ENCODE results near the gene COQ5. TPM values are rescaled to one million over a fixed set of nuclear protein-coding genes. Genes with fewer than 3 reads are reported as not detected.
"Not testable (repeated sequence)": the region's sequence is repeated elsewhere in the genome, so short reads cannot be mapped to it uniquely, and the experiment has no call there.

COQ5 gene
- polyA plus RNA-seq, 1 donor (not counting 4 experiments of a cell fraction or from before 2014, with no cell fraction given): 38.7 TPM

DNA sequence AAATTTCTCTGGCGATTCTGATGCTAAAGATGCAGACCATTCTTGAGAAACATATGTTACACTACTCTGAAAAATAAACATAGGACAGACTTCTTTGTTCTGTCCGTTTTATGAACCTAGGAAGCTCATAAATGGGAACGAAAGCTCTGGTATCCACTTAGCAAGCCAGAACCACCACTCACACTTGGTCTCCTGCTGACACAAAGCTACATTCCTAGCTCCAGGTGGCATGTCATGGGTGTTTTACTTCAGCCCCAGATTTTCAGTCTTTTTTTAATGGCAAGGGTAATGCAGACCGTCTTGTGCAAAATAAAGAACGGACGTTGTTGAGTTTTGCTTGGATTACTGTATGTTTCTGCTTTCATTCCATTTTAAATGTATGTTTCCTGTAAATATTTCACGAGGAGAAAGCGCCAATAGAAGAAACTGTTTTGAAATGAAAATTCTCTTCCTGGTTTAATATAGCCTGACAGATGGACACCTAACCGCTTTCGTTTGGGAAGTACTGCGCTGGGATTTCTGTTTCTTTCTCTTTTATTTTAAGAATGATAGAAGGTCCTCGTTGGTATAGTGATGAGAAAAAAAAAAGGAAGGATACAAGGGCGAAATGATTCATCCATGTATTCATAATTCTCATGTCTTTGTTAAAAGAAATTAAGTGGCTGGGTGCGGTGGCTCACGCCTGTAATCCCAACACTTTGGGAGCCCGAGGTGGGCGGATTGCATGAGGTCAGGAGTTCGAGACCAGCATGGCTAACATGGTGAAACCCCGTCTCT, 871 bp upstream of the COQ5 start:
- FAIRE-seq: no peak
- H3K9ac ChIP-seq (ENCODE audit: control insufficient read depth, extremely low read depth, insufficient read depth, low read length): peak overlapping the region; percentile 99
- peak overlapping the region; percentile 99 for H3K4me2 ChIP-seq (ENCODE audit: control insufficient read depth, extremely low read depth, insufficient read depth, low read depth, low read length)
- peaks cover 18% of the 10 kb centered on the region for H3K4me1 ChIP-seq (ENCODE audit: control insufficient read depth, extremely low read depth, insufficient read depth, low read length)
- TF ChIP-seq, protein P1, sequence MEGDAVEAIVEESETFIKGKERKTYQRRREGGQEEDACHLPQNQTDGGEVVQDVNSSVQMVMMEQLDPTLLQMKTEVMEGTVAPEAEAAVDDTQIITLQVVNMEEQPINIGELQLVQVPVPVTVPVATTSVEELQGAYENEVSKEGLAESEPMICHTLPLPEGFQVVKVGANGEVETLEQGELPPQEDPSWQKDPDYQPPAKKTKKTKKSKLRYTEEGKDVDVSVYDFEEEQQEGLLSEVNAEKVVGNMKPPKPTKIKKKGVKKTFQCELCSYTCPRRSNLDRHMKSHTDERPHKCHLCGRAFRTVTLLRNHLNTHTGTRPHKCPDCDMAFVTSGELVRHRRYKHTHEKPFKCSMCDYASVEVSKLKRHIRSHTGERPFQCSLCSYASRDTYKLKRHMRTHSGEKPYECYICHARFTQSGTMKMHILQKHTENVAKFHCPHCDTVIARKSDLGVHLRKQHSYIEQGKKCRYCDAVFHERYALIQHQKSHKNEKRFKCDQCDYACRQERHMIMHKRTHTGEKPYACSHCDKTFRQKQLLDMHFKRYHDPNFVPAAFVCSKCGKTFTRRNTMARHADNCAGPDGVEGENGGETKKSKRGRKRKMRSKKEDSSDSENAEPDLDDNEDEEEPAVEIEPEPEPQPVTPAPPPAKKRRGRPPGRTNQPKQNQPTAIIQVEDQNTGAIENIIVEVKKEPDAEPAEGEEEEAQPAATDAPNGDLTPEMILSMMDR (optimal IDR thresholded peaks at IDR 0.05 in 1 of 3, IDR thresholded peaks at IDR 0.05 in 1 of 3, conservative IDR thresholded peaks at IDR 0.05 in 1 of 3; ENCODE audit: extremely low read depth in 1 of 3, insufficient read depth in 2 of 3, low read length in 3 of 3): peak in 2 of 3 experiments; percentile 34 to 42
- no peak for TF ChIP-seq EZH2 (IDR thresholded peaks at IDR 0.05; ENCODE audit: low read length)
- peaks cover 12% of the 10 kb centered on the region for H3K79me2 ChIP-seq (ENCODE audit: control insufficient read depth, insufficient read depth, low read length)
- H3K27me3 ChIP-seq (ENCODE audit: control insufficient read depth, extremely low read depth, insufficient read depth, low read length): no peaks in the 10 kb centered on the region
- H4K20me1 ChIP-seq (ENCODE audit: control insufficient read depth, extremely low read depth, insufficient read depth, low read length): no peaks in the 10 kb centered on the region
- dilution Hi-C loops (cut with MboI; ENCODE audit: extremely low pct_ligation_motif_present, low sequenced_read_pairs): no loop called here
- H3K36me3 ChIP-seq (ENCODE audit: control insufficient read depth in 2 of 2, extremely low read depth in 1 of 2, insufficient read depth in 2 of 2, low read length in 2 of 2): no peaks in the 10 kb centered on the region
- H3K4me3 ChIP-seq (ENCODE audit: control insufficient read depth in 2 of 3, extremely low read depth in 1 of 3, insufficient read depth in 2 of 3, low read depth in 1 of 3, low read length in 3 of 3): peak overlapping the region; percentile 61 to 98 (median 89)
- no peak for DNase-seq (ENCODE audit: low read depth, low spot score)
- H3K27ac ChIP-seq (ENCODE audit: control insufficient read depth, insufficient read depth, low read length): peak overlapping the region; percentile 97
- H2AFZ ChIP-seq (ENCODE audit: control insufficient read depth, low read length): peak overlapping the region; percentile 95
- no peaks in the 10 kb centered on the region for H3K9me1 ChIP-seq (ENCODE audit: control insufficient read depth, extremely low read depth, insufficient read depth, low read length)
- H3K9me3 ChIP-seq (ENCODE audit: control insufficient read depth, low read depth, low read length): no peaks in the 10 kb centered on the region

DNA sequence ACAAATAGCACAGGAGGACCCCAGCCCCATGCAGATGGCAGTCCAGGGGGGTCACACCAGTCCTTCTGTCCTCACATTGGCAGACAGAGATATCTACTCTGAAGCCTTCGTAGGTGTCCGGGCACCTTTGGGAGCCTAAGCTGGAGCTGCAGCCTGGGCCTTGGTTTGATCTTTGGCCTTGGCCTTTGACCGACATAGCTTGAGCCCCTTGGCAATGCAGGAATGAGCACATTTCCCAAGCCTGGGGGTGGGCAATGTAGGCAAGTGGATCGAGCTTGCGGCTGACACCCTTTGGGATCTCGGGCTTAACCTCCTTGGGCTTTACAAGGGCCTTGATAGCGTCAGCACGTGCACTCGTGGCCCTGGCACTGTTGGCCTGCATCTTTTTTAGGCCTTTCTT, 6.4 kb downstream of the COQ5 start:
- H3K36me3 ChIP-seq (ENCODE audit: control insufficient read depth in 2 of 2, extremely low read depth in 1 of 2, insufficient read depth in 2 of 2, low read length in 2 of 2): peaks cover 0 to 3% of the 10 kb centered on the region in 2 experiments
- H3K4me3 ChIP-seq (ENCODE audit: control insufficient read depth in 2 of 3, extremely low read depth in 1 of 3, insufficient read depth in 2 of 3, low read depth in 1 of 3, low read length in 3 of 3): no peak overlapping the region
- no peak overlapping the region for H2AFZ ChIP-seq (ENCODE audit: control insufficient read depth, low read length)
- H3K9me3 ChIP-seq (ENCODE audit: control insufficient read depth, low read depth, low read length): no peaks in the 10 kb centered on the region
- FAIRE-seq (no peak), DNase-seq (ENCODE audit: low read depth, low spot score) (no peak)
- dilution Hi-C loops (cut with MboI; ENCODE audit: extremely low pct_ligation_motif_present, low sequenced_read_pairs): no loop called here
- H3K4me1 ChIP-seq (ENCODE audit: control insufficient read depth, extremely low read depth, insufficient read depth, low read length): peaks cover 5% of the 10 kb centered on the region
- no peaks in the 10 kb centered on the region for H3K27me3 ChIP-seq (ENCODE audit: control insufficient read depth, extremely low read depth, insufficient read depth, low read length)
- no peak overlapping the region for H3K9ac ChIP-seq (ENCODE audit: control insufficient read depth, extremely low read depth, insufficient read depth, low read length)
- H4K20me1 ChIP-seq (ENCODE audit: control insufficient read depth, extremely low read depth, insufficient read depth, low read length): no peaks in the 10 kb centered on the region
- no peak overlapping the region for H3K27ac ChIP-seq (ENCODE audit: control insufficient read depth, insufficient read depth, low read length)
- H3K79me2 ChIP-seq (ENCODE audit: control insufficient read depth, insufficient read depth, low read length): no peaks in the 10 kb centered on the region
- no peak for TF ChIP-seq EZH2 (IDR thresholded peaks at IDR 0.05; ENCODE audit: low read length)
- TF ChIP-seq, protein P1 (optimal IDR thresholded peaks at IDR 0.05 in 1 of 3, IDR thresholded peaks at IDR 0.05 in 1 of 3, conservative IDR thresholded peaks at IDR 0.05 in 1 of 3; ENCODE audit: extremely low read depth in 1 of 3, insufficient read depth in 2 of 3, low read length in 3 of 3): no peak
- H3K9me1 ChIP-seq (ENCODE audit: control insufficient read depth, extremely low read depth, insufficient read depth, low read length): no peaks in the 10 kb centered on the region
- H3K4me2 ChIP-seq (ENCODE audit: control insufficient read depth, extremely low read depth, insufficient read depth, low read depth, low read length): no peak overlapping the region

DNA sequence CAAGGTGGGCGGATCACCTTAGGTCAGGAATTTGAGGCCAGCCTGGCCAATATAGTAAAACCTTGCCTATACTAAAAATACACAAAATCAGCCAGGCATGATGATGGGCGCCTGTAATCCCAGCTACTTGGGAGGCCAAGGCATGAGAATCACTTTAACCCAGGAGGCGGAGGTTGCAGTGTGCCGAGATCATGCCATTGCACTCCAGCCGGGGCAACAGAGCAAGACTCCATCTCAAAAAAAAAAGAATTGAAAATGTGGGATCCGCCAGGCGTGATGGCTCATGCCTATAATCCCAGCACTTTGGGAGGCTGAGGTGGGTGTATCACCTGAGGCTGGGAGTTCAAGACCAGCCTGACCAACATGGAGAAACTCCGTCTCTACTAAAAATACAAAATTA, 9.6 kb downstream of the COQ5 start:
- H3K9me3 ChIP-seq (ENCODE audit: control insufficient read depth, low read depth, low read length); H3K9me1 ChIP-seq (ENCODE audit: control insufficient read depth, extremely low read depth, insufficient read depth, low read length); H3K4me2 ChIP-seq (ENCODE audit: control insufficient read depth, extremely low read depth, insufficient read depth, low read depth, low read length); H3K4me1 ChIP-seq (ENCODE audit: control insufficient read depth, extremely low read depth, insufficient read depth, low read length); H3K4me3 ChIP-seq (ENCODE audit: control insufficient read depth in 2 of 3, extremely low read depth in 1 of 3, insufficient read depth in 2 of 3, low read depth in 1 of 3, low read length in 3 of 3); FAIRE-seq; H4K20me1 ChIP-seq (ENCODE audit: control insufficient read depth, extremely low read depth, insufficient read depth, low read length); H3K27ac ChIP-seq (ENCODE audit: control insufficient read depth, insufficient read depth, low read length); H3K27me3 ChIP-seq (ENCODE audit: control insufficient read depth, extremely low read depth, insufficient read depth, low read length); H3K9ac ChIP-seq (ENCODE audit: control insufficient read depth, extremely low read depth, insufficient read depth, low read length); dilution Hi-C loops (cut with MboI; ENCODE audit: extremely low pct_ligation_motif_present, low sequenced_read_pairs); H2AFZ ChIP-seq (ENCODE audit: control insufficient read depth, low read length); H3K79me2 ChIP-seq (ENCODE audit: control insufficient read depth, insufficient read depth, low read length); DNase-seq (ENCODE audit: low read depth, low spot score): not testable (repeated sequence)
- peaks cover 10 to 11% of the 10 kb centered on the region in 2 experiments for H3K36me3 ChIP-seq (ENCODE audit: control insufficient read depth in 2 of 2, extremely low read depth in 1 of 2, insufficient read depth in 2 of 2, low read length in 2 of 2)
